RKO (cell line): ENCODE measurements around the gene RSPH10B2.
"Not testable (repeated sequence)": the region's sequence is repeated elsewhere in the genome, so short reads cannot be mapped to it uniquely, and the experiment has no call there.

Experiments used
- DNase-seq: peaks from one replicate; pipeline ENCODE4 v3.0.0-alpha.2; 2016; ENCODE audit warnings: low spot score

The RSPH10B2 gene

GRCh38 chr7:6842278-6842921 is 88.5 kb downstream of the RSPH10B2 start:
- DNase-seq, result peak; percentile 57

DNA sequence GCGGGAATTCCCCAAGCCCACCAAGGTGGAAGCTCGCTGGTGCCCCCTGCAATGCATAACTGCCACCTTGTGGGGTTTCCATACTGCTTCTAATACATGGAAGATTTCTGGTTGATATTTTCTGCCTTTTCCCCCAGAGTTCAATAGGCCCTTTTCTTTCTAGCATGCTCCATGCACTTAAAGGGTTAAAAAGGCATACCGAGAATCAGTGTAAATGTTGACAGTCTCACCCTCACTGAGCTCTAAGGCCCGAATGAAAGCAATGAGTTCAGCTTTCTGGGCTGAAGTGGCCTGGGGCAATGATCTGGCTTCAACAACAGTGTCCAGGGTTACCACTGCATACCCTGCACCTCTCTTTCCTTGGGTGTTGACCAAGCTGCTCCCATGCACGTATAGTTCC is 89.2 kb downstream of the RSPH10B2 start:
- DNase-seq, result not testable (repeated sequence)

DNA sequence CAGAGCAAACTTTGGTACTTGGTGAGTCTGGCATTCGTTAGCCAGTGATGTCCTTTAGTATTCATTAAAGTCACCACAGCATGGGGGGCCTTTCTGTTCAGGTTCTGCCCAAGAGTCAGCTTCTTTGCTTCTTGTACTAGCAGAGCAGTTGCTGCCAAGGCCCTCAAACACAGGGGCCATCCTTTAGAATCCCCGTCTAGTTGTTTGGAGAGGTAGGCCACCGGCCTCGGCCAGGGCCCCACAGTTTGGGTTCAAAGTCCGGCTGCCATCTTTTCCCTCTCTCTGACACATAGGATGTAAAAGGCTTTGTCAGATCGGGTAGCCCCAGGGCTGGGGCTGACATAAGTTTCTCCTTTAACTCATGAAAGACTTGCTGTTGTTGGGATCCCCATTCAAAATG is 89.8 kb downstream of the RSPH10B2 start:
- not testable (repeated sequence) for DNase-seq

DNA sequence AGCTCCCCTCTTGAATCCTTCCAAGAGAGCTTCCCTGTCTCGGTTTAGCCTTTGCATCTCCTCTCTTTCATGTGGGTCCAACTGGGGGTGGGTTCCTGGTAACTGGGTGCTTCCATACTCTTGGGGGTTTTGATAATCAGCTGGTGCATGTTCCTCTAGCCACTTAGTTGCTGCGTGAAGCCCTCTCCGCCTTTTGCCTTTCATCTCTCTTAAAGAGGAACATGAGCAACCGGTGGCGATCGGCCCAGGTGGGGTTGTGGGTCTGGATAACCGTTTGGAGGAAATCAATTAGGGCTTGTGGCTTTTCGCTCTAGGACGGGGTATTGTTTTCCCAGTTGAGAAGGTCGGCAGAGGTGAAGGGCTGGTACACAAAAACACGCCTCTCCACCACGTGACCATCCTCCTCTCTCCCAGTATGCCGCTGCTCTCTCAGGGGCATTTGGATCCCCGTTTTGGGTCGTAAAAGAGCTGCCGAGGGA is 92.1 kb downstream of the RSPH10B2 start:
- not testable (repeated sequence) for DNase-seq

GRCh38 chr7:6847751-6848150 is 93.8 kb downstream of the RSPH10B2 start:
- DNase-seq, result not testable (repeated sequence)
